ENCODE measurements around the gene CYP4F22. TPM values are rescaled to one million over a fixed set of nuclear protein-coding genes. Genes with fewer than 3 reads are reported as not detected.

CYP4F22 gene
- total RNA-seq: not detected in 2 replicates

GRCh38 chr19:15508035-15508710 lies at the start of gene CYP4F22:
Gene CYP4F22, plus strand, starts transcription at chr19:15508525. Its CDS starts 16,812 bp downstream, at chr19:15525337.

GRCh38 chr19:15464394-15465385 lies 43.6 kb upstream of the CYP4F22 start, which contains the start of gene RASAL3:
Gene RASAL3, minus strand, starts transcription at chr19:15464544. Its CDS starts 186 bp downstream, at chr19:15464358.

GRCh38 chr19:15479391-15480345 lies 28.7 kb upstream of the CYP4F22 start, which contains the start of gene PGLYRP2:
Gene PGLYRP2, minus strand, starts transcription at chr19:15479501. Its CDS starts 130 bp downstream, at chr19:15479371.

Other genes starting within 250 kb of the CYP4F22 start
- 23.1 and 28.3 TPM in 2 replicates for gene BRD4, start 176.0 kb upstream of the CYP4F22 start, total RNA-seq
- 9.6 and 11.6 TPM in 2 replicates for gene AKAP8, start 128.7 kb upstream of the CYP4F22 start, total RNA-seq
- 47.7 and 61.4 TPM in 2 replicates for gene AKAP8L, start 89.5 kb upstream of the CYP4F22 start, total RNA-seq
- gene WIZ, start 58.6 kb upstream of the CYP4F22 start, total RNA-seq: 33.3 and 37.6 TPM in 2 replicates
- not detected in 2 replicates for gene RASAL3, start 44.0 kb upstream of the CYP4F22 start, total RNA-seq
- gene PGLYRP2, start 29.0 kb upstream of the CYP4F22 start, total RNA-seq: not detected in 2 replicates
- not detected in 2 replicates for gene CYP4F8, start 106.7 kb downstream of the CYP4F22 start, total RNA-seq
- gene CYP4F3, start 132.4 kb downstream of the CYP4F22 start, total RNA-seq: not detected in 2 replicates
- 0.26 TPM in 1 of 2 replicates, not detected in the other for gene CYP4F12, start 164.6 kb downstream of the CYP4F22 start, total RNA-seq
- gene OR10H2, start 219.5 kb downstream of the CYP4F22 start, total RNA-seq: not detected in 2 replicates
- not detected in 2 replicates for gene OR10H3, start 229.5 kb downstream of the CYP4F22 start, total RNA-seq